Iris pigment epithelial cell (primary cell): ENCODE data around the gene MTCL1.

Experiments used
- DNase-seq: peaks from one replicate; pipeline ENCODE4 v3.0.0-alpha.2; 2011; ENCODE audit warnings: low read depth

The MTCL1 gene

GRCh38 chr18:8688216-8688800, 17.0 kb upstream of the MTCL1 start:
- DNase-seq, result no peak

- no peak for DNase-seq
Measured at GRCh38 chr18:8688816-8689215, 16.5 kb upstream of the MTCL1 start.

DNA sequence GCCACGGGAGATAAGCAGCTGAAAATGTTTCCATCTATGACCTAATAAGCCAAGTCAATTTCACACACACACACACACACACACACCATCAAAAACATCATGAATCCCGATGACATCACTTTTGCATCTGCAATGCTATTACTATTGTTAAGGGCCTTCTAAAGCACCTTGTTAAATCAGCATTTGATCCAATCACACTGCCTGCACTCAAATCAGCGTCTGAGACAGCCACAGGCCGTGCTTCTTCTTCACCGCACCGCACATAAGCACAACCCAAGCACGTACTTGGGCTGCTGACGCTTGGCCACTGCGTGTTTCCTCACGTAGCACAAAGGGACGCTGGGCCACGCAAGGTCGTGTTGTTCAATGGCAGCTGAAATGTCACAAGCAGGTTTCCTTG, 15.8 kb upstream of the MTCL1 start:
- no peak for DNase-seq

DNA sequence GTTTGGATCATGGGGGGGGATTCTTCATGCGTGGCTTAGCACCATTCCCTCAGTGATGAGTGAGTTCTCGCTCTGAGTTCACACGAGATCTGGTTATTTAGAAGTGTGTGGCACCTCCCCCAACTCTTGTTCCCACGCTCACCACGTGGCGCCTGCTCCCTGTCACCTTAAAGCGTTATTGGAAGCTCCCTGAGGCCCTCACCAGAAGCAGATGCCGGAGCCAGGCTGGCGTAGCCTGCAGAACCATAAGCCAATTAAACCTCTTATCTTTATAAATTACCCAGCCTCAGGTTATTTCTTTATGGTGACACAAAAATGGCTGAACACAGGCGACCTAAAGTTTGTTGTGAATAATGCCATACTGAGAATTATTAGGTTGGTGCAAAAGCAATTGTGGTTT, 10.5 kb upstream of the MTCL1 start:
- no peak for DNase-seq

GRCh38 chr18:8695932-8696517, 9.3 kb upstream of the MTCL1 start:
- no peak for DNase-seq

GRCh38 chr18:8696749-8697211, 8.6 kb upstream of the MTCL1 start:
- DNase-seq, result peak; percentile 41

- no peak for DNase-seq
Measured at GRCh38 chr18:8699126-8699525, 6.2 kb upstream of the MTCL1 start.

DNA sequence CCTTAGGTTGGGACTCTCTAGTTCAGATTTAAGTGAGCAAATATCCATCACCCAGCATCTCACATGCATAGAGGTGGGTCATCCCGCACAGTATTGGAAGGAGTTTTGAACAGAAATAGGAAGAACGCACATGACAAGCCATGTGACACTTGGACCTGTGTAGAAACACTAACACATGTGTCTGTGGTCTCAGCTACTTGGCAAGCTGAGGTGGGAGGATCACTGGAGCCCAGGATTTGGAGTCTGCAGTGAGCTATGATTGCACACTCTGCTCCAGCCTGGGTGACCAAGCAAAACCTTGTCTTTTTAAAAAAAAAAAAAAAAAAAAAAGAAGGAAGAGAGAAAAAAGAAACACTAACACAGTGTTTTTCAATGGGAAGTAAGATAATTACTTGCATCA, 5.4 kb upstream of the MTCL1 start:
- DNase-seq, result no peak

- peak; percentile 88 for DNase-seq
Measured at GRCh38 chr18:8701546-8702118, 3.7 kb upstream of the MTCL1 start.

- DNase-seq, result no peak
Measured at GRCh38 chr18:8702668-8703067, 2.7 kb upstream of the MTCL1 start.

GRCh38 chr18:8703092-8703709, 2.2 kb upstream of the MTCL1 start:
- no peak for DNase-seq

- DNase-seq, result no peak
Measured at GRCh38 chr18:8703781-8704301, 1.5 kb upstream of the MTCL1 start.

DNA sequence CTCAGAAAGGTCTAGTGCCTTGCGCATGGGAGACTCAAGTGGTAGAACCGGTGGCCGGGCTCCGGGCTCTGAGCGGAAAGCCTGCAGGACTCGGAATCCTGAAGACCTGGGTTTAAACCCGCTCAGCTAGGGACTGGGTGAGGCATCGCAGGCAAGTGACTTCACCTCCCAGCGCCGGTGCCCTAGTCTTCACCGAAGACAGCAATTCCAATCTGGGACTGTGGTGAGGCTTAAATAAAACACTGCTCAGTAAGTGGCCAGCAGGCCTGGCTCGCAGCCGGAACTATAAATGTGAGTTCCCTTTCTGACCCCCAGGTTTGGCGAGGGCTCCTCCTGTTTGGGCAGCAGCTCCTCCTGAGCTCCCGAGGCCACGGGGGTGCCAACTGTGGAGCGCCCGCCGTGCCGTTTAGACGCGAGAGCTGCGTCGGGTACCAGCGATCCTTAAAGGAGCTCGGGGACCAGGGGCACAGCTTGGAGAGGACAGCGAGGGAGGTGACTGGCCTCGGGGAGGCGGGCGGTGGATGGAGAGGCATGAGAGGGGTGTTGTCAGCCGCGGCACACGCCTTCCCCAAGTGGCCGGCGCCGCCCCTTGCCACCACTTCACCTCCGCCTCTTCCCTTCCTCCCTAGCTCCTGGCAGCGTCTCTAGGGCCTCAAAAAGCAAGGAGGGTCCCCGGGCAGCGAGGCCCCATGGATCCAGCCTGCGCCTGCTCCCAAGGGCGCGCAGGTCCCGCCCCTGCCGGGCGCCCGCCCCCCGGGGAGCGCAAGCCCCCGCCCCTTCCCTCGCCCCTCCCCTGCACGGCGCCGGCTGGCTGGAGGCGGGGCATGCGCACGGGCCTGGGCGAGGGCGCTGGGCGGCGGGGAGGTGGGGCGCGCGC, 757 bp upstream of the MTCL1 start:
- DNase-seq, result peak; percentile 91

DNA sequence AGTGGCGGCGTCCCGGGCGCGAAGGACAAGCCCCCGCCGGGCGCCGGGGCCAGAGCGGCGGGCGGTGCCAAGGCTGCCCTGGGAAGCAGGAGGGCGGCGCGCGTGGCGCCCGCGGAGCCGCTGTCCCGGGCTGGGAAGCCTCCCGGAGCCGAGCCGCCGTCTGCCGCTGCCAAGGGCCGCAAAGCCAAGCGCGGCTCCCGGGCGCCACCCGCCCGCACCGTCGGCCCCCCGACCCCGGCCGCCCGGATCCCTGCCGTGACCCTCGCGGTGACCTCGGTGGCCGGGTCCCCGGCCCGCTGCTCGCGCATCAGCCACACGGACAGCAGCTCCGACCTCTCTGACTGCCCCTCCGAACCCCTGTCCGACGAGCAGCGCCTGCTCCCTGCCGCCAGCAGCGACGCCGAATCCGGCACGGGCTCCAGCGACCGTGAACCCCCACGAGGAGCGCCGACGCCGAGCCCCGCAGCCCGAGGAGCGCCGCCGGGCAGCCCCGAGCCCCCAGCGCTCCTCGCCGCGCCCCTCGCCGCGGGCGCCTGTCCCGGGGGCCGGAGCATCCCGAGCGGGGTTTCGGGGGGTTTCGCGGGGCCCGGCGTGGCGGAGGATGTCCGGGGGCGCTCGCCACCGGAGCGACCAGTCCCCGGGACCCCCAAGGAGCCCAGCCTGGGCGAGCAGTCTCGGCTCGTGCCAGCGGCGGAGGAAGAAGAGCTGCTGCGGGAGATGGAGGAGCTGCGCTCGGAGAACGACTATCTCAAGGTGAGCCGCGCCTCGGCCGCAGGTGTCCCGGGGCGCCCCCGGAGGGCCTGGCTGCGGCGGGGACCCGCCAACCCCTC, 820 bp downstream of the MTCL1 start:
- DNase-seq, result no peak

- DNase-seq, result peak; percentile 80
Measured at GRCh38 chr18:8706791-8707555, 1.6 kb downstream of the MTCL1 start.

DNA sequence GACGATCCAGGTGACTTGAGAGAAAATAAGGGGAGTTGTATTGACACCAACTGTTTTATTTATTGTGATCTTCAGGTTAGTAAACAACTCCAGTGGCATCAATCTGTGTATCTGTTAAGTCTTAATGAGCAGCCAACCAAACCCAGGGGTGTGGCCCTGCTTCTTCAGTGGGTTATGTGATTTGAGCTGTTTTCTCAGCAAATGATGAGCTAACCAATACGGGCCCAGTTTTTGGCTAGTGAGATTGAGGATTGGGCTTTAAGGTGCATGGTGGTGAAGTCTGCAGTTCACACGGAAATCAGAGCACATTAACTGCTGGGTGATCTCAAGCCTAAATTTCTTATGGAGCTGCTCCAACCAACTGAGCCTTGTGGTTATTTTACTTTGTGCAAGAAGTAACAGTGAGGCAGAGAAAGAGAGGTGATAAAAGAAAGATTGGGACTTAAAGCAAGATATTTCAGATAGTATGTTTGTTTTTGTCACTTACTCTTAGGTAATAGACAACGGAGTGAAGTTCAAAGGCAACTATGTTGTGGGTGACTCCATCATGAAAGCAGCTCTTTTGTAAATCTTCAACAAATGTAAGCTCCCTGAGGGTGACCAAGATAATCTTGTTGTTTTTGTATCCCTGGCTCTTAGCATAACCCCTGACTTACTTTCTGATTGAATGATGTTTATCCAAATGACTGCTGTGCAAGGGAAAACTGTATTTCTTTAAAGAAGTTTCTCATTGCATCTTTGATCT, 2.4 kb downstream of the MTCL1 start:
- DNase-seq, result peak; percentile 72

GRCh38 chr18:8708670-8709069, 3.3 kb downstream of the MTCL1 start:
- DNase-seq, result no peak

DNA sequence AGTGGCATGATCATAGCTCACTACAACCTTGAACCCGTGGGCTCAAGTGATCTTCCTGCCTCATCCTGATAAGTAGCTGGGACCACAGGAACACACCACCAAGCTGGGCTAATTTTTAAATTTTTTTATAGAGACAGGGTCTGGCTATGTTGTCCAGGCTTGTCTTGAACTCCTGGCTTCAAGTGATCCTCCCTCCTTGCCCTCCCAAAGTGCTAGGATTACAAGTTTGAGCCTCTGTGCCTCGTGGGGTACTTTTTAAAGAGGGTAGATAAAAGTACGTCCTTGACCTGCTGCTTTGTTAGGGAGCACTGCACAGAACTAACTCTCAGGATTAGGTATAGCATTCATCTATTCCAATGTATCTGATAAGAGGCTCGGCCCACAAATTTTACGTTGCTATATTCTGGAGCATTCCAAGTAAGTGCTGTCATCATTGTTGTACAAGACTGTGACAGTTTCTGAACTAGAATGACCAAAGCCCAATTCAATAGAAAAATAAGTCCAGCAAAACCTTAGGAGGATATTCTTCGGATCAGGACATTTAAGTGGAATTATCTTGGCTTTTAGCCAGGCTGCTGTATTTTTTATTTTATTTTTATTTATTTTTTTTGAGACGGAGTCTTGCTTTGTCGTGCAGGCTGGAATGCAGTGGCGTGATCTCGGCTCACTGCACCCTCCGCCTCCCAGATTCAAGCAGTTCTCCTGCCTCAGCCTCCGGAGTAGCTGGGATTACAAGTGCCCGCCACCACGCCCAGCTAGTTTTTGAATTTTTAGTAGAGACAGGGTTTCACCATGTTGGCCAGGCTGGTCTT, 4.1 kb downstream of the MTCL1 start:
- no peak for DNase-seq

- DNase-seq, result no peak
Measured at GRCh38 chr18:8711736-8712135, 6.4 kb downstream of the MTCL1 start.
